Heart left ventricle (tissue), 16 donors: ENCODE measurements around the gene SERINC2. TPM values are rescaled to one million over a fixed set of nuclear protein-coding genes. Genes with fewer than 3 reads are reported as not detected.
A peak's percentile ranks its signal among the peaks of the same experiment; 100 is the strongest.

Experiments
- ATAC-seq, 4 donors: fragments of 200-7000 bp; cut with Tn5 transposase; one replicate each; pipeline ENCODE4 v1.9.1; 2020 to 2022; ENCODE audit warnings: moderate library complexity in 4 of 4, mild to moderate bottlenecking in 3 of 4, moderate number of reproducible peaks in 1 of 4
- DNase-seq, 5 donors: peaks; one replicate each; pipeline ENCODE4 v3.0.0-alpha.2; 2020
- H3K27ac ChIP-seq, 12 donors: fragments of 200-600 bp; sonication (generic) in 4 of 12; one replicate each; pipeline versions ENCODE4 v1.5.0 to v1.8.0; 2016 to 2022; ENCODE audit warnings: mild to moderate bottlenecking in 2 of 12
- H3K27me3 ChIP-seq, 9 donors: fragments of 200-600 bp; sonication (generic) in 2 of 9; one replicate each; pipeline versions ENCODE4 v1.5.1 to v1.8.0; 2016 to 2022; ENCODE audit warnings: mild to moderate bottlenecking in 3 of 9
- H3K36me3 ChIP-seq, 9 donors: fragments of 200-600 bp; sonication (generic) in 2 of 9; one replicate each; pipeline versions ENCODE4 v1.5.0 to v1.8.0; 2018 to 2022; ENCODE audit warnings: mild to moderate bottlenecking in 2 of 9
- H3K4me1 ChIP-seq, 12 donors: fragments of 200-600 bp; sonication (generic) in 4 of 12; one replicate each; pipeline versions ENCODE4 v1.5.0 to v1.8.0; 2016 to 2022; ENCODE audit warnings: mild to moderate bottlenecking in 3 of 12
- H3K4me3 ChIP-seq, 12 donors: fragments of 200-600 bp; sonication (generic) in 4 of 12; one replicate each; pipeline versions ENCODE4 v1.5.0 to v1.8.0; 2017 to 2022; ENCODE audit warnings: mild to moderate bottlenecking in 9 of 12, moderate library complexity in 4 of 12
- H3K9me3 ChIP-seq, 12 donors: fragments of 200-600 bp; sonication (generic) in 4 of 12; one replicate each; pipeline versions ENCODE4 v1.5.0 to v1.8.0; 2016 to 2022; ENCODE audit warnings: mild to moderate bottlenecking in 1 of 12
- CTCF ChIP-seq, 12 donors: fragments of 200-600 bp; sonication (generic) in 4 of 12; IDR thresholded peaks; one replicate each; pipeline versions ENCODE4 v1.5.0 to v1.8.0; 2018 to 2022; ENCODE audit warnings: antibody characterized with exemption in 12 of 12, mild to moderate bottlenecking in 5 of 12
- POLR2A ChIP-seq, 2 donors: fragments of 450-650 bp; IDR thresholded peaks; one replicate each; pipeline ENCODE4 v1.6.1; 2017; ENCODE audit warnings: antibody characterized with exemption in 2 of 2, mild to moderate bottlenecking in 2 of 2, moderate library complexity in 2 of 2
- WGBS, 4 donors: extraction: QIAGEN DNeasy Blood & Tissue Kit in 2 of 4; methylation state at CpG; one replicate each; pipeline versions ENCODE4 v1.1.5 to v1.1.7; 2013 to 2018; 5-methylcytosine and 5-hydroxymethylcytosine counted together
- intact Hi-C, 10 donors: fragments of 100-400 bp; cut with DNase I; formaldehyde crosslinking; loops; one replicate each; pipeline versions ENCODE4 v1.11.1 to v1.14.2; 2022
- polyA plus RNA-seq, 2 donors: library from polyadenylated mRNA; stranded (reverse); fragments of 200-250 nt; gene quantifications; one replicate each; pipeline ENCODE4 v1.2.3, GENCODE V29; 2013
- total RNA-seq, 9 donors: library from RNA; depleted of rRNA in 2 of 9; stranded (reverse); fragments of >200 nt in 2 of 9; fragmentation: NEBNext Ultra II Directional in 3 of 9; extraction: Animal tissue kit (Norgen Biotek cat#: 25700) in 3 of 9; gene quantifications; one replicate each; pipeline versions ENCODE4 v1.1.0 to v1.2.4, GENCODE V29; 2016 to 2023
- donor health status: ischemic (EF 13 %, LVEDD 7.1; RV severe dilation, severe dysfunction).
- donor health status: healthy with polysubstance abuse.
- donor health status: DM: no; HTN: yes; CAD: no.
- donor health status: DM: no; HTN: no; CAD: no.
- donor health status: ischemic (EF 25% LVEDD 6.9; RV normal size, moderate dysfunction).
- donor health status: ischemic (EF 25% LVEDD 5.7; RV mildly dilated, moderate dysfunction).
- donor health status: healthy.
- donor health status: DM: yes; HTN: yes; CAD: no.
- donor health status: ischemic (EF 35%, LVEDD 5.7; RV mildly dilated, moderate dysfunction).
- donor health status: nonischemic (EF 11% LVEDD 7.7; RV severe dilation, severe dysfunction).
- donor health status: DM: yes; HTN: yes; CAD: no.
- donor health status: PGD.
- donor health status: ischemic (EF 29% LVEDD 5.4; RV normal size, mild dysfunction).
- donor health status: nonischemic (EF 23%, LVEDD 6.1; RV moderate dilation, normal function).

Gene SERINC2
- total and polyA plus RNA-seq, 11 donors, result 0.94 to 8.5 (median 2.3) TPM

GRCh38 chr1:31482482-31483011, 69.5 kb downstream of the SERINC2 start:
- no peak for TF ChIP-seq CTCF (IDR thresholded peaks at IDR 0.05)
- no peak for TF ChIP-seq POLR2A (IDR thresholded peaks at IDR 0.05)
- H3K4me1 ChIP-seq, result peaks cover 0 to 25% (median 0%) of the 10 kb centered on the region in 12 donors
- H3K27ac ChIP-seq, result peak overlapping the region in 2 of 12 donors; percentile 13 to 83
- WGBS, 4 donors, result 74 to 83% (median 80%) methylated on average over 6 of the region's 6 CpGs
- DNase-seq (no peak), ATAC-seq (no peak)
- no peaks in the 10 kb centered on the region for H3K27me3 ChIP-seq
- intact Hi-C loops, result no loop called here
- H3K36me3 ChIP-seq, result no peaks in the 10 kb centered on the region
- peaks cover 0 to 15% (median 0%) of the 10 kb centered on the region in 12 donors for H3K9me3 ChIP-seq
- H3K4me3 ChIP-seq, result no peak overlapping the region

- intact Hi-C loops, result no loop called here
- Histone ChIP-seq H3K9me3 (peaks cover 0 to 15% (median 0%) of the 10 kb centered on the region in 12 donors), H3K36me3 (no peaks in the 10 kb centered on the region), H3K27me3 (no peaks in the 10 kb centered on the region), H3K4me3 (no peak overlapping the region), H3K27ac (peak overlapping the region in 2 of 12 donors; percentile 13 to 83), H3K4me1 (peaks cover 0 to 25% (median 0%) of the 10 kb centered on the region in 12 donors)
- no peak for TF ChIP-seq POLR2A (IDR thresholded peaks at IDR 0.05)
- TF ChIP-seq CTCF (IDR thresholded peaks at IDR 0.05), result no peak
- ATAC-seq (peak; percentile 51 to 81 (median 80)), DNase-seq (peak in 1 of 5 donors; percentile 31)
- WGBS, 4 donors, result 66 to 75% (median 69%) methylated on average over 13 of the region's 13 CpGs
These were observed 70.3 kb downstream of the SERINC2 start for GRCh38 chr1:31483012-31483946.

Other genes with a start within 250 kb of the SERINC2 start
- under 1 TPM in 3 of 9 donors, not detected in 6; 0.14 to 0.31 (median 0.21) TPM for gene NKAIN1, start 173.3 kb upstream of the SERINC2 start, total RNA-seq
- not detected for gene NKAIN1, start 173.3 kb upstream of the SERINC2 start, polyA plus RNA-seq
- 10 to 100 TPM; 15.8 to 26.0 (median 17.6) TPM for gene SNRNP40, start 116.4 kb upstream of the SERINC2 start, total RNA-seq
- gene SNRNP40, start 116.4 kb upstream of the SERINC2 start, polyA plus RNA-seq, result 10 to 100 TPM in 1 of 2 donors, 1 to 10 TPM in 1; 8.6 to 18.3 TPM
- gene ZCCHC17, start 116.2 kb upstream of the SERINC2 start, total RNA-seq, result 10 to 100 TPM; 10.1 to 15.5 (median 11.7) TPM
- gene ZCCHC17, start 116.2 kb upstream of the SERINC2 start, polyA plus RNA-seq, result 10 to 100 TPM; 15.4 to 29.5 TPM
- 1,000 to 10,000 TPM; 2,591 to 6,997 (median 5,230) TPM for gene FABP3, start 40.1 kb upstream of the SERINC2 start, total RNA-seq
- gene FABP3, start 40.1 kb upstream of the SERINC2 start, polyA plus RNA-seq, result over 10,000 TPM in 1 of 2 donors, 1,000 to 10,000 TPM in 1; 4,008 to 10,560 TPM
- 100 to 1,000 TPM; 136 to 697 (median 199) TPM for gene TINAGL1, start 163.3 kb downstream of the SERINC2 start, total RNA-seq
- 100 to 1,000 TPM; 263 to 354 TPM for gene TINAGL1, start 163.3 kb downstream of the SERINC2 start, polyA plus RNA-seq
- gene HCRTR1, start 204.5 kb downstream of the SERINC2 start, total RNA-seq, result under 1 TPM in 5 of 9 donors, not detected in 4; 0.21 to 0.82 (median 0.30) TPM
- under 1 TPM; 0.24 to 0.50 TPM for gene HCRTR1, start 204.5 kb downstream of the SERINC2 start, polyA plus RNA-seq
- gene PEF1, start 231.7 kb downstream of the SERINC2 start, total RNA-seq, result 10 to 100 TPM; 32.2 to 55.4 (median 42.4) TPM
- 100 to 1,000 TPM in 1 of 2 donors, 10 to 100 TPM in 1; 36.1 to 106 TPM for gene PEF1, start 231.7 kb downstream of the SERINC2 start, polyA plus RNA-seq